Breast epithelium (tissue), 4 donors: Measurements from ENCODE around the gene ETS1. TPM values are rescaled to one million over a fixed set of nuclear protein-coding genes. Genes with fewer than 3 reads are reported as not detected.

Source experiments
- DNase-seq, 2 donors: peaks; one replicate each; pipeline ENCODE4 v3.0.0-alpha.2; 2019; ENCODE audit warnings: low spot score in 2 of 2
- H3K27ac ChIP-seq, 2 donors: fragments of 200-600 bp; sonication (generic) in 1 of 2; one replicate each; pipeline ENCODE4 v1.5.1; 2016 to 2019; ENCODE audit warnings: mild to moderate bottlenecking in 1 of 2
- H3K27me3 ChIP-seq, 2 donors: fragments of 200-600 bp; sonication (generic) in 1 of 2; one replicate each; pipeline versions ENCODE4 v1.5.1 to v1.6.0; 2017 to 2019; ENCODE audit warnings: control low read depth in 1 of 2, mild to moderate bottlenecking in 1 of 2
- H3K36me3 ChIP-seq: fragments of 200-600 bp; one replicate; pipeline ENCODE4 v1.5.1; 2019
- H3K4me1 ChIP-seq, 2 donors: fragments of 200-600 bp; sonication (generic); one replicate each; pipeline ENCODE4 v1.5.1; 2016 to 2019; ENCODE audit warnings: control low read depth in 1 of 2
- H3K4me3 ChIP-seq, 3 donors: fragments of 200-600 bp; sonication (generic); 1 replicate in 2 of 3; 2 replicates in 1 of 3; pipeline ENCODE4 v1.5.1; 2016 to 2019; ENCODE audit warnings: mild to moderate bottlenecking in 3 of 3, moderate library complexity in 2 of 3
- H3K9me3 ChIP-seq, 2 donors: fragments of 200-600 bp; sonication (generic) in 1 of 2; one replicate each; pipeline ENCODE4 v1.5.1; 2016 to 2019; ENCODE audit warnings: control low read depth in 1 of 2
- POLR2A ChIP-seq: fragments of 450-650 bp; IDR thresholded peaks from one replicate; pipeline ENCODE4 v1.6.1; 2016; ENCODE audit warnings: antibody characterized with exemption, mild to moderate bottlenecking, moderate library complexity
- POLR2AphosphoS5 ChIP-seq, 3 donors: sonication (generic); formaldehyde crosslinking; IDR thresholded peaks; one replicate each; pipeline ENCODE4 v1.6.1; 2017; ENCODE audit warnings: antibody characterized with exemption in 3 of 3
- intact Hi-C: fragments of 100-400 bp; cut with DNase I; formaldehyde crosslinking; loops from one replicate; pipeline ENCODE4 v1.15.1; 2023; ENCODE audit warnings: low total_unique reads
- total RNA-seq, 3 donors: library from RNA; depleted of rRNA; stranded (reverse); fragments of >200 nt; gene quantifications; one replicate each; pipeline ENCODE4 v1.1.0, GENCODE V29; 2016
- TF ChIP-seq, protein P1 (sequence below), 3 donors: fragments of 450-650 bp; IDR thresholded peaks; one replicate each; pipeline ENCODE4 v1.5.1; 2016 to 2017; ENCODE audit warnings: antibody characterized with exemption in 3 of 3, mild to moderate bottlenecking in 3 of 3, moderate library complexity in 3 of 3

Gene ETS1
- total RNA-seq, 3 donors from 2014 or later: 65.6 to 92.1 (median 73.2) TPM

GRCh38 chr11:128463979-128464378 is 123.4 kb downstream of the ETS1 start:
- Histone ChIP-seq H3K27me3 (no peaks in the 10 kb centered on the region), H3K4me3 (no peak overlapping the region), H3K9me3 (no peaks in the 10 kb centered on the region), H3K4me1 (peaks cover 0 to 4% of the 10 kb centered on the region in 2 donors), H3K36me3 (no peaks in the 10 kb centered on the region), H3K27ac (peak overlapping the region; percentile 79 to 86)
- no peak for DNase-seq
- intact Hi-C loops: no loop called here
- TF ChIP-seq POLR2A: no peak
- TF ChIP-seq POLR2AphosphoS5 (IDR thresholded peaks at IDR 0.05): no peak
- TF ChIP-seq, protein P1, sequence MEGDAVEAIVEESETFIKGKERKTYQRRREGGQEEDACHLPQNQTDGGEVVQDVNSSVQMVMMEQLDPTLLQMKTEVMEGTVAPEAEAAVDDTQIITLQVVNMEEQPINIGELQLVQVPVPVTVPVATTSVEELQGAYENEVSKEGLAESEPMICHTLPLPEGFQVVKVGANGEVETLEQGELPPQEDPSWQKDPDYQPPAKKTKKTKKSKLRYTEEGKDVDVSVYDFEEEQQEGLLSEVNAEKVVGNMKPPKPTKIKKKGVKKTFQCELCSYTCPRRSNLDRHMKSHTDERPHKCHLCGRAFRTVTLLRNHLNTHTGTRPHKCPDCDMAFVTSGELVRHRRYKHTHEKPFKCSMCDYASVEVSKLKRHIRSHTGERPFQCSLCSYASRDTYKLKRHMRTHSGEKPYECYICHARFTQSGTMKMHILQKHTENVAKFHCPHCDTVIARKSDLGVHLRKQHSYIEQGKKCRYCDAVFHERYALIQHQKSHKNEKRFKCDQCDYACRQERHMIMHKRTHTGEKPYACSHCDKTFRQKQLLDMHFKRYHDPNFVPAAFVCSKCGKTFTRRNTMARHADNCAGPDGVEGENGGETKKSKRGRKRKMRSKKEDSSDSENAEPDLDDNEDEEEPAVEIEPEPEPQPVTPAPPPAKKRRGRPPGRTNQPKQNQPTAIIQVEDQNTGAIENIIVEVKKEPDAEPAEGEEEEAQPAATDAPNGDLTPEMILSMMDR (IDR thresholded peaks at IDR 0.05): no peak

- intact Hi-C loops: no loop called here
- Histone ChIP-seq H3K27ac (peak overlapping the region; percentile 79 to 86), H3K27me3 (no peaks in the 10 kb centered on the region), H3K36me3 (no peaks in the 10 kb centered on the region), H3K9me3 (no peaks in the 10 kb centered on the region), H3K4me1 (peaks cover 0 to 4% of the 10 kb centered on the region in 2 donors), H3K4me3 (no peak overlapping the region)
- DNase-seq: no peak
- TF ChIP-seq, protein P1 (IDR thresholded peaks at IDR 0.05): no peak
- TF ChIP-seq POLR2A: no peak
- no peak for TF ChIP-seq POLR2AphosphoS5 (IDR thresholded peaks at IDR 0.05)
Measured at GRCh38 chr11:128463371-128463829, 124.0 kb downstream of the ETS1 start.

- Histone ChIP-seq H3K9me3 (no peaks in the 10 kb centered on the region), H3K4me3 (no peak overlapping the region), H3K27ac (peak overlapping the region; percentile 79 to 86), H3K27me3 (no peaks in the 10 kb centered on the region), H3K36me3 (no peaks in the 10 kb centered on the region), H3K4me1 (peaks cover 0 to under 1% of the 10 kb centered on the region in 2 donors)
- DNase-seq: no peak
- TF ChIP-seq POLR2A: no peak
- TF ChIP-seq, protein P1 (IDR thresholded peaks at IDR 0.05): no peak
- no peak for TF ChIP-seq POLR2AphosphoS5 (IDR thresholded peaks at IDR 0.05)
- intact Hi-C loops: no loop called here
Measured at GRCh38 chr11:128462922-128463321, 124.4 kb downstream of the ETS1 start.

DNA sequence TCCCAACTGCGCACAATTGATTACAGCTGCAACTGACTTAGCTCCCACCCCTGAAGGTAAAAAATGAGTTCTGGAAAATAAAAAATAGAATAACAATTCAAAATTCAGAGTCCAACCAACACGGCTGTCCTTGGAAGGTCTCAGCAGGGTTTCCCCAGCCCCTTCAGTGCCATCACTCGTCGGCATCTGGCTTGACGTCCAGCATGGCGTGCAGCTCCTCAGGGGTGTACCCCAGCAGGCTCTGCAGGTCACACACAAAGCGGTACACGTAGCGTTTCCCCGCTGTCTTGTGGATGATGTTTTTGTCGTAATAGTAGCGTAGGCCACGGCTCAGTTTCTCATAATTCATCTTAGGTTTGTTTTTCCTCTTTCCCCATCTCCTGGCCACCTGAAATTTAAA is 125.2 kb downstream of the ETS1 start:
- no peak overlapping the region for H3K4me3 ChIP-seq
- H3K9me3 ChIP-seq: no peaks in the 10 kb centered on the region
- peak overlapping the region; percentile 79 to 86 for H3K27ac ChIP-seq
- no peaks in the 10 kb centered on the region for H3K4me1 ChIP-seq
- H3K27me3 ChIP-seq: no peaks in the 10 kb centered on the region
- no peaks in the 10 kb centered on the region for H3K36me3 ChIP-seq
- TF ChIP-seq POLR2A (no peak), POLR2AphosphoS5 (IDR thresholded peaks at IDR 0.05) (no peak)
- TF ChIP-seq, protein P1 (IDR thresholded peaks at IDR 0.05): no peak
- intact Hi-C loops: no loop called here
- DNase-seq: no peak

- H3K27ac ChIP-seq: peak overlapping the region; percentile 64 to 80
- H3K27me3 ChIP-seq: no peaks in the 10 kb centered on the region
- no peak for DNase-seq
- H3K9me3 ChIP-seq: no peaks in the 10 kb centered on the region
- TF ChIP-seq, protein P1 (IDR thresholded peaks at IDR 0.05): no peak
- no peak for TF ChIP-seq POLR2A
- no peak for TF ChIP-seq POLR2AphosphoS5 (IDR thresholded peaks at IDR 0.05)
- intact Hi-C loops: no loop called here
- peaks cover 0 to under 1% of the 10 kb centered on the region in 2 donors for H3K4me1 ChIP-seq
- H3K4me3 ChIP-seq: no peak overlapping the region
- no peaks in the 10 kb centered on the region for H3K36me3 ChIP-seq
Measured at GRCh38 chr11:128458321-128458720, 129.0 kb downstream of the ETS1 start.
